Hepatic stellate cell (primary cell): ENCODE measurements around the gene MICB.
"Not testable (repeated sequence)": the region's sequence is repeated elsewhere in the genome, so short reads cannot be mapped to it uniquely, and the experiment has no call there.

Experiments used
- DNase-seq: peaks from one replicate; pipeline ENCODE4 v3.0.0; 2011; ENCODE audit warnings: low spot score

Gene MICB

DNA sequence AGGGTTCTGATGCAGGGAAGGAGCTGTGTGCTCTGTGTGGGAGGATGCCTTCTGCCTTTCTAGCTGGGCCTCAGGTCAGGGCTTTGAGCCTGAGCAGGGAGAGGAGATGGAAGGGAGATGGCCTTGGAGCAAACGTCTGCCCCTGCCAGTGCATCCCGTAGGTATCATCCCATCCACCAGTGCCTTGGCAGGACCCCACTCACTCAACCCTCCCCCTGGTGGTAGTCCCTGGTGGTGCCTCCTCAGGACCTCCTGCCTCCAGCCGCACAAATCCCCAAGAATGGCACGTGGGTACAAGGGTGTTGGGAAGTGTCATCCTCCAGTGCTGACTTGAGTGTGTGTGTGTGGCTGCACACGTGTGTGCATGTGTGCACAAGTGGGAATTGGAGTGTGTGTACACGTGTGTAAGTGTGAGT is 23.1 kb upstream of the MICB start:
- DNase-seq, result no peak

DNA sequence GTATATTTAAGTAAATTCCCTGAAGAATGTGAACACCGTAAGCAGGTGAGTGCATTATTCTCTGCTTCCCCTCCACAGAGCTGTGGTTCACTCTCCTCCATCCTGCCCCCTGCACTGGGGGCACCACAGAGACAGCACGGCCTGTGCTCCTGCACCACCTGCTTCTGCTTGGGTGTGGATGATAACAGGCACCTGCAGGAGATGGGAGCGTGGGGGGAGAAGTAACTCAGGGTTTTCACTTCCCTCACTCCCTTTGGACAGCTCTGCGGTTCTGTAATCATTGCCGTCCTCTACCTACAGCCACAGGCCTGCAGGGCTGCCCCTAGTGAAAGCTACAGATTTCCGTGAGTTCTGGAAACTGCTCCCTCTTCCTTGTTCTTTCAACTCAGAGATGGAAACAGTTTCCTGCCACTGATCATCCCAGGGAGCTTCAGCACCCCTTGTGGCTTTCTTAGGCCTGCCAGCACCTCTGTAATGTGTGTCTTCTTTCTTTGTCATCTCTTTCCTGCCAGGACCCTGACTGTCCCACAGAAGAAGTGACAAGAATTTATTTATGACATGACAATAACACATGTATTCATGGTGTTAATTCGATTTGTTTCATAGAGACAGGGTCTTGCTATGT is 21.3 kb upstream of the MICB start:
- DNase-seq, result no peak

- DNase-seq, result no peak
These were observed 20.4 kb upstream of the MICB start for GRCh38 chr6:31477521-31477920.

GRCh38 chr6:31478186-31478950 is 19.6 kb upstream of the MICB start:
- no peak for DNase-seq

GRCh38 chr6:31479151-31479932 is 18.6 kb upstream of the MICB start:
- no peak for DNase-seq

DNA sequence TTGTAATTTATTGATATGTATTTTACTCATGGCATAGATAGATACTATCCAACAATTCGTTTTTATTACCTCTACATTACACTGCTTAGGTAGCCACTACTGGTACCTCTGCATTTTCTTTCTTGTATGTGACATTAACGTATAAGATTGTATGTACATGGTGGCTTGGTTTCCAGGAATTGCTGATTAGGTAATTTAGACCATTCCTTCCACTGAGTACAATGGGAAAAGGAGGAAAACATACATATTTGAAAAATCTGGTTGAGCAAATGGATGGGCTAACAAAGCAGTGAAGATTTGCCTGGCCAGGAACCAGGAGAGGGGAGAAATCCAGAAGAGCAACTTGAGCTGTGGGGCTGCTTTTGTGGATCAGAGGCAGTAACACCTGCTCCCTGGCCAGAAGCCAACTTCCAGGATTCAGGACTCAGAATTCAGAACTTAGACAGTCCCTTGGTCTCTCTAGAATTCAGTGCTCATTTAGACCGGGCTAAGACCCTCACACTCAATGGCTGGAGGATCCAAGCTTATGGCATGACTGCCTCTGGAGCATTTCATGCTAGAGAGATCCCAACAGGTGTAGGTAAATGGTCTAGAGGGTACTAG is 17.9 kb upstream of the MICB start:
- DNase-seq, result no peak

GRCh38 chr6:31480574-31480973 is 17.4 kb upstream of the MICB start:
- DNase-seq, result no peak

GRCh38 chr6:31483392-31483791 is 14.6 kb upstream of the MICB start:
- DNase-seq, result no peak

GRCh38 chr6:31485055-31485454 is 12.9 kb upstream of the MICB start:
- DNase-seq, result no peak

DNA sequence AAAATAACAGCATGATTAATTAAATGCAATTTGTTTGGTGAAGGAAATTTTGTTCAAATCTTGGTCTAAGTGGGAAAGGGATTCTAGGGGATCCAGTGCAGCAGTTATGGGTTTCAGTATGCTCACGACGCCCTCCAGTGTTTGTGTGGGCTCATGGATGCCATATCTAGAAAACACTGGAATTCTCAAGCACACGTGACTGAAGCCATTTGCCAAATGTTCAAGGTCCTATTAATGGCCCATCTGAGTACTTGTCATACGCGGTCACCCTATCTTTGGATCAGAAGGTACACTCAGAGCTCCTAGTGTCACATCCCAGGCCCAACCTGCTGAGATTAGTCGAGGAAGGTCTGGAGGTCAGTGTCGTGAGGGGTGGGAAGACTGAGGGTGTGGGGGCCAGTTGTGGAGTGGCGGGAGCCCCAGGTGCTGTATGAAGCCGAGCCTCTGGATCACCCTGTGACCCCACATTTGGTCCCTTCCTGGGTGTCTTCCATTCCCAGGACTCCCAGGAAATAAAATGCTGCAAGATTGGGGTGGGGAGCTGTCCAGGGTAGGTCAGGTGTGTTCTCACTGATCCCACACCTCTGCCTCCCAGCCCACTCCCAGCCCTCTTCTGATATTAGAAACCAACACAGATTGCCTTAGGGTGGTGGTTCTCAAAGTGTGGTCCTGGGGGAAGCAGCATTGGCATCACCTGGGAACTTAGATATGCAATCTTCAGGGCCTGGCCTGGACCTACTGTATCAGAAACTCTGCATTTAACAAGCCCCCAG is 11.7 kb upstream of the MICB start:
- not testable (repeated sequence) for DNase-seq

DNA sequence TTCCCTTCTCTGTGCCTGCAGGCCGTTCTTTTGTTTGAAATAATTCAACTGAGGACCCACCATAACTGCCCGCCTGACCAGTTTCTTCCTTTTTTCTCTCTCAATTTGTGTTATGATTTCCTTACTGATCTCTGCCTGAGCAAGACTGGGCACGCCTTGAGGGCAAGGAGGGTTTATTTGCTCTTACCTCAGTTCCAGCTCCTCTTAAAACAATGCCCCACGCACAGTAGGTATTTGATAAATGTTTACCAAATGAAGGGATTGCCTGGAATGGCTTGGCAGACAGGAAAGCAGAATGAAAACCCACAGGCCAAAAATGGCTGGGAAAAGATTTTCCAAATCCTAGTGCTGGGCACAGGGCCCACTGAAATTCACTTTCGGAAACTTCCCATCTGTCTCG is 10.3 kb upstream of the MICB start:
- DNase-seq, result not testable (repeated sequence)

- no peak for DNase-seq
These were observed 8.9 kb upstream of the MICB start for GRCh38 chr6:31489086-31489485.

- no peak for DNase-seq
These were observed 7.7 kb upstream of the MICB start for GRCh38 chr6:31490115-31490873.

DNA sequence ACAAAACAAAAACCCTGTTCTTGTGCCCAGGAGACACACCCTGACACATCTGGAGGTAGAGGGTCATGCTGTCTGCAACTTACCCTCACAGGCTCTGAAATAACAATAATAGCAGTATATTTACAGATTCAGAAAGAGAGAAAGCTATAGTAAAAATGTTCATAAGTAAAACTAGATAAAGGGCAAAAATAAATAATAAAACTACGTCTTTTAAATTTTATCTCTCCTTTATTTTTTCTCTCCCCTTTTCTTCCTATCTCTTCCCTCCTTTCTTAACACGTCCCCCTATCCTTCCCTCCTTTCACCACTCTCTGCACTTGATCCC is 4.4 kb upstream of the MICB start:
- DNase-seq, result not testable (repeated sequence)

- peak; percentile 76 for DNase-seq
These were observed 3.9 kb upstream of the MICB start for GRCh38 chr6:31493875-31494694.

GRCh38 chr6:31495580-31495979 is 2.4 kb upstream of the MICB start:
- peak; percentile 60 for DNase-seq

DNA sequence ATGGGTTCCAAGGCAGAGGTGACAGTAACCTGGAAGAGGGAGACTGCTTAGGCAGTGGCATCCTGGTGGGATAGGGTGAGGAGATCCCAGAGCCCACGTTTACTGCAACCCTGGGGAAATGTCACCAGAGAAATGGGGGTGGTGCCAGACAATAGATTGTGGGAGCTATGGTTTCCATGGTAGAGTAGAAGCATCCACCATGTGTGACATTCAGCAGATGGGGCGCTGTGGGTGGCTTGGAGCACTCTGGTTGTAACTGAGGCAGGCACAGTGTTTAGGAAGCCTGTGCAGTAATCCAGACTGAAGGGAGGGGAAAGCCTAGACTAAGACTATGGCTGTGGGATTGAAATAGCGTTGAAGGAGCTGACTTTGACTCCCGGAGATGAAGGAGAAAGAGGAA is 1.1 kb upstream of the MICB start:
- DNase-seq, result not testable (repeated sequence)

GRCh38 chr6:31498748-31499147 is 803 bp downstream of the MICB start:
- DNase-seq, result peak; percentile 45

DNA sequence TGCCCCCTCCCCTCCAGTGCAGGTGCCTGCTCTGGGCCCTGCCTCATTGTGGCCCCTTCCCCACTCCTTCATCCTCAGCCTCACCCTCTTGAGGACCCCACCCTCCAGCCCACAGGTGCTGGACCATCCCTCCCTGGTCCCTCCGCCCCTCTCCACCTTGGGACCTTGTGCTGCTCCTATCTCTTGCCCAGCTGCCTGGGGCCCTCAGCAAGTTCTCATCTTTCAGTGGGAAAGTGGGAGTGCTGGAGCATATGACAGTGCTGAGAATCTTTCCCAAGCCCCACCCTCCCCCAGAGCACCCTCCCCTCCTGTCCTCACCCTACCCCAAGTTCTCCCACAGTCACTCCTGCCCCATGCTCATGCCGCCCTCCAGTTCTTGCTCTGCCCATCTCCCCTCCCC is 1.7 kb downstream of the MICB start:
- DNase-seq, result not testable (repeated sequence)

DNA sequence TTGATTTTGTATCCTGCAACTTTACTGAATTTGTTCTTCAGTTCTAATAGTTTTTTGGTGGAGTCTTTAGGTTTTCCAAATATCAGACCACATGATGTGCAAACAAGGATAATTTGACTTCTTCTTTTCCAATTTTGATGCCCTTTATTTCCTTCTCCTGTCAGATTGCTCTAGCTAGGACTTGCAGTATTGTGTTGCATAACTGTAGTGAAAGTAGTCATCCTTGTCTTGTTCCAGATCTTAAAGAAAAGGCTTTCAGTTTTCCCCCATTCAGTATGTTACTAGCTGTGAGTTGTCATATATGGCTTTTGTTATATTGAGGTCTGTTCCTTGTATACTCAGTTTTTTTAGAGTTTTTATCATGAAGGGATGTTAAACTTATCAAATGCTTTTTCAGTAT is 4.6 kb downstream of the MICB start:
- DNase-seq, result no peak
